Activated CD4-positive, alpha-beta memory T cell treated with anti-CD3 and anti-CD28 coated beads, Interleukin-2, amount 10 ng/mL, durations not matched to agents 7 days and 5 days (primary cell): ENCODE results near the gene MSH3. TPM values are rescaled to one million over a fixed set of nuclear protein-coding genes. Genes with fewer than 3 reads are reported as not detected.
A peak's percentile ranks its signal among the peaks of the same experiment; 100 is the strongest.
"Not testable (repeated sequence)": the region's sequence is repeated elsewhere in the genome, so short reads cannot be mapped to it uniquely, and the experiment has no call there.

ENCODE experiments used
- CTCF ChIA-PET: fragments of 350-600 bp; sonication (Branson Sonifier 250); formaldehyde crosslinking; loops from one replicate; lab custom pipeline; 2021; ENCODE audit warnings: antibody characterized with exemption, inconsistent platforms; lab: Charles Lee
- POLR2A ChIA-PET: fragments of 350-600 bp; sonication (Branson Sonifier 250); formaldehyde crosslinking; loops from one replicate; lab custom pipeline; 2021; ENCODE audit warnings: antibody characterized with exemption; lab: Charles Lee
- DNase-seq: peaks from one replicate; pipeline ENCODE4 v3.0.0-alpha.2; 2020
- H3K27ac Mint-ChIP-seq: one replicate; pipeline ENCODE4 v1.8.0; 2021; ENCODE audit warnings: mild to moderate bottlenecking, mixed read lengths
- H3K27me3 Mint-ChIP-seq: one replicate; pipeline ENCODE4 v1.8.0; 2021; ENCODE audit warnings: mixed read lengths
- H3K36me3 Mint-ChIP-seq: one replicate; pipeline ENCODE4 v1.8.0; 2021; ENCODE audit warnings: low read depth, mixed read lengths
- H3K4me1 Mint-ChIP-seq: one replicate; pipeline ENCODE4 v1.8.0; 2021; ENCODE audit warnings: mixed read lengths
- H3K4me3 Mint-ChIP-seq: one replicate; pipeline ENCODE4 v1.8.0; 2021; ENCODE audit warnings: mild to moderate bottlenecking, mixed read lengths
- H3K9me3 Mint-ChIP-seq: one replicate; pipeline ENCODE4 v1.8.0; 2021; ENCODE audit warnings: mixed read lengths
- total RNA-seq, 2 experiments: library from RNA; stranded (reverse); gene quantifications; one replicate each; pipeline ENCODE4 v1.2.3, GENCODE V29; 2021

Gene MSH3
- total RNA-seq, 2 experiments from 2014 or later = 20.1 to 21.2 TPM

DNA sequence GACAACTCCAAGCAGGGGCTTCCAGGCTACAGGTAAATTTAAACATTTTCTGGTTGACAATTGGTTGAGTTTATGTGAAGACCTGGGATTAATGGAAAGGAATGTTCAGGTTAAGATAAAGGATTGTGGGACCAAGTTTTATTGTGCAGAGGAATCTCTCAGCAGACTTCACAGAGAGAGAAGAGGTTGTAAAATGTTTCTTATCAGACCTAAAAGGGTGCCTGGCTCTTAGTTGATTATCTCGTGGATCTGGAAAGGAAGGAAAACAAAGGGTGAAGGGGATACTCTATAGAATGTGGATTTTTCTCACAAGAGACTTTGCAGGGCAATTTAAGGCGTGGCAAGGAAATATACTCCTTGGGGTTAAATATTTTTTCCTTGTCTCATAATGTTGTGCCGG, 209.3 kb downstream of the MSH3 start:
- Mint-ChIP-seq H3K36me3 (peaks cover 53% of the 10 kb centered on the region), H3K4me1 (peaks cover 40% of the 10 kb centered on the region), H3K27ac (no peak overlapping the region), H3K27me3 (no peaks in the 10 kb centered on the region), H3K4me3 (no peak overlapping the region), H3K9me3 (peaks cover 3% of the 10 kb centered on the region)
- ChIA-PET POLR2A (no interaction called here), CTCF (no interaction called here)
- no peak for DNase-seq

GRCh38 chr5:80864109-80864508, 209.7 kb downstream of the MSH3 start:
- Mint-ChIP-seq H3K4me3 (no peak overlapping the region), H3K36me3 (peaks cover 55% of the 10 kb centered on the region)
- CTCF ChIA-PET = no interaction called here

DNA sequence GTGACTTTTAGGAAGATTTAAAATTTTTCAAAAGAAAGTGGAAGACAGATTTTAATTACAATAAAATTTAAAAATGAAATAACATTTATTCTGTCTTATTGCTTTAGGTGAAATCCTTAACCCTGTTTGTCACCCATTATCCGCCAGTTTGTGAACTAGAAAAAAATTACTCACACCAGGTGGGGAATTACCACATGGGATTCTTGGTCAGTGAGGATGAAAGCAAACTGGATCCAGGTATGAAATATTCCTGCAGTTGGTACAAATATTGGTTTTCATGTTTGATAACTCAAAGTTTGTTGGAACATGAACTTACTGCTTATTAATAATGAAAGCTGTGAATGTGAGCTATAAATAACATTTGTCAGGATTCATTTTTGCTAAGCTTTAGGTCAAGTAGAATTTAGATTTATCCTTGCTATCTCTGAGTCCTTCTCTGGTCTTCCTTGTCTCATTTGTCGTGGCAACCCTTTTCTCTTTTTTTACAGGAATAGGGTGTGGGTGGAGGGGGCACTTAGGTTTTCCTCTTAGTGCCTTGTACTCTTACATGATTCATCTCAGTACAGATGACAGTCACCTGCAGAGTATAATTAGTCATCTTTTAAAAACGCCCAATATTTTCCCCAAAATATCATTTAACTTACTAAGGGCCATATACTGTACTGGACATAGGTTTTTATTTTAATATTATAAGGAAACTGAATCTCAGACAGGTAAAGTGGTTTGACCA, 210.4 kb downstream of the MSH3 start:
- Mint-ChIP-seq H3K4me3 (no peak overlapping the region), H3K27me3 (no peaks in the 10 kb centered on the region), H3K4me1 (peaks cover 40% of the 10 kb centered on the region), H3K27ac (no peak overlapping the region), H3K9me3 (peaks cover 3% of the 10 kb centered on the region), H3K36me3 (peaks cover 56% of the 10 kb centered on the region)
- ChIA-PET POLR2A (no interaction called here), CTCF (no interaction called here)
- no peak for DNase-seq

More at GRCh38 chr5:80864109-80864508, 209.7 kb downstream of the MSH3 start:
- DNase-seq = no peak
- Mint-ChIP-seq H3K9me3 (peaks cover 3% of the 10 kb centered on the region), H3K4me1 (peaks cover 40% of the 10 kb centered on the region), H3K27ac (no peak overlapping the region), H3K27me3 (no peaks in the 10 kb centered on the region)
- POLR2A ChIA-PET = no interaction called here

DNA sequence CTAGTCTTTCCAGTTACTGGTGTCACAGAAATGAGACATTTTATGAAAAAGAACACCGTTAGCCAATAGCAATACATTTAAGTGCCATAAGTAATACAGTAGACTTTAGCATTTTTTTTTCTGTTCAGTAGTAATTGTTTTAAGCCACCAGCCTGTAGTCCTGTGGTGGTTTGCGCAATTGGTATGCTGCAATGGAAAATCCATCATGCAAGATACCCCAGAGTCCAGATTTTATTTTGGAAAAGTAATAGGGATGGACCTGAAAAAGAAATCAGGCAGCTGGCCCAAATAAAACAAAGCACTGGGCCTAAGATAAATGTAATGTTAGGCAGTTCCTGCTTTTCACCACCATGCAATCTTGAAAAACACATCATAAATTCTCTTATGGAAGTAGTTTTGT, 211.1 kb downstream of the MSH3 start:
- no peaks in the 10 kb centered on the region for H3K27me3 Mint-ChIP-seq
- no peak overlapping the region for H3K4me3 Mint-ChIP-seq
- peaks cover 3% of the 10 kb centered on the region for H3K9me3 Mint-ChIP-seq
- DNase-seq = no peak
- H3K27ac Mint-ChIP-seq = no peak overlapping the region
- H3K36me3 Mint-ChIP-seq = peaks cover 57% of the 10 kb centered on the region
- H3K4me1 Mint-ChIP-seq = peaks cover 39% of the 10 kb centered on the region
- ChIA-PET POLR2A (no interaction called here), CTCF (interaction anchor here (0.6 to 0.8 kb wide), 2 partner anchors 10 to 82 kb away, joined by 3 read pairs; no protein-coding TSS in a partner anchor)

- Mint-ChIP-seq H3K36me3 (peaks cover 54% of the 10 kb centered on the region), H3K9me3 (peaks cover 3% of the 10 kb centered on the region), H3K27me3 (no peaks in the 10 kb centered on the region), H3K27ac (no peak overlapping the region), H3K4me1 (peaks cover 38% of the 10 kb centered on the region), H3K4me3 (no peak overlapping the region)
- no peak for DNase-seq
- ChIA-PET CTCF (interaction anchor here (0.5 kb wide), 1 partner anchor 334 kb away, joined by 3 read pairs; no protein-coding TSS in a partner anchor), POLR2A (no interaction called here)
Measured at GRCh38 chr5:80866371-80866770, 211.9 kb downstream of the MSH3 start.

GRCh38 chr5:80867233-80867632, 212.8 kb downstream of the MSH3 start:
- peaks cover 42% of the 10 kb centered on the region for H3K4me1 Mint-ChIP-seq
- no peak overlapping the region for H3K4me3 Mint-ChIP-seq
- H3K27ac Mint-ChIP-seq = no peak overlapping the region
- H3K9me3 Mint-ChIP-seq = peaks cover 3% of the 10 kb centered on the region
- CTCF ChIA-PET = no interaction called here
- no peak for DNase-seq
- H3K27me3 Mint-ChIP-seq = no peaks in the 10 kb centered on the region
- peaks cover 61% of the 10 kb centered on the region for H3K36me3 Mint-ChIP-seq
- POLR2A ChIA-PET = no interaction called here

DNA sequence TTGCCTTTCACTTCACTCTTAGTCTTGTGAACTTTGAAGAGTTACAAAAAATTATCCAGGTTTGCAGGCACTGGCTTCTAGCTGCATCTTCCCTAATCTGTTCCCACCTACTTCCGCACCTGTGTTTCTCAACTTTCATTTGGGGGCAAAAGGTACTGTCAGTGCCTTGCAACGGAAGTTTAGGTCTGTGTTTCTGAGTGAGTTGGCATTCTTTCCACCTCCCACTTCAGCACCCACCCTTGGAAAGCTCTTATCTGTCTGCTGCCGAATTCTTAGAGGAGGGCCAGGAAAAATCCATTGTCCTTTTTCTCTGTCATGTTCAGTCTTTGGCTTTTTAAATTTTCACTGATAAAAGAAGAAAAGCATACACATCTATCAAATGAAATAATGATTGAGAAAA, 216.0 kb downstream of the MSH3 start:
- CTCF ChIA-PET = no interaction called here
- POLR2A ChIA-PET = no interaction called here

GRCh38 chr5:80871541-80871961, 217.1 kb downstream of the MSH3 start:
- H3K9me3 Mint-ChIP-seq = peaks cover under 1% of the 10 kb centered on the region
- peak; percentile 18 for DNase-seq
- peaks cover 24% of the 10 kb centered on the region for H3K4me1 Mint-ChIP-seq
- peaks cover 70% of the 10 kb centered on the region for H3K36me3 Mint-ChIP-seq
- no peak overlapping the region for H3K4me3 Mint-ChIP-seq
- POLR2A ChIA-PET = no interaction called here
- no peaks in the 10 kb centered on the region for H3K27me3 Mint-ChIP-seq
- no peak overlapping the region for H3K27ac Mint-ChIP-seq
- CTCF ChIA-PET = no interaction called here

More for the DNA sequence above, 216.0 kb downstream of the MSH3 start:
- Mint-ChIP-seq H3K4me1 (peaks cover 34% of the 10 kb centered on the region), H3K36me3 (peaks cover 76% of the 10 kb centered on the region), H3K4me3 (no peak overlapping the region), H3K27ac (no peak overlapping the region), H3K9me3 (peaks cover 3% of the 10 kb centered on the region), H3K27me3 (no peaks in the 10 kb centered on the region)
- DNase-seq = no peak

- CTCF ChIA-PET = no interaction called here
- peaks cover 61% of the 10 kb centered on the region for H3K36me3 Mint-ChIP-seq
Measured at GRCh38 chr5:80874162-80874561, 219.7 kb downstream of the MSH3 start.

DNA sequence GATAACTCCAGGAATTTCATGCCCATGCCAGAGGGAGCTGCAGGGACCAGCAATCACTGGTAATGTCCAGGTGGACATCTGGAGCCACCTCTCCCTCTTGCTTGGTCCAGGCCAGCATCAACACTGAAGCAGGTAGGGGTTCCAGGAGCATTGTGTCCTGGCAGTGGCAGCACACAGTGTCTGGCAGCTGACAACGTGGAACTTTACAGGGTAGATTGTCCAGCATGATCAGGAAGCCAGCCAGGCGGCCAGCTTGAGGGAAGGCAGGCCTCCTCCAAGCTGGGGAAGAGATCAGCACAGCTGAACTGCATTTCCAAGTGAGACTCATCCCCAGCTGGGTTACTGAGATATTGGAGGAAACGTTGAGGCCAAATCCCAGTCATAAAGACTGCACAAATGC, 223.1 kb downstream of the MSH3 start:
- H3K4me1 Mint-ChIP-seq = no peaks in the 10 kb centered on the region
- POLR2A ChIA-PET = no interaction called here
- no peaks in the 10 kb centered on the region for H3K27me3 Mint-ChIP-seq
- no peak overlapping the region for H3K27ac Mint-ChIP-seq
- peaks cover 56% of the 10 kb centered on the region for H3K36me3 Mint-ChIP-seq
- no peak overlapping the region for H3K4me3 Mint-ChIP-seq
- no peak for DNase-seq
- CTCF ChIA-PET = no interaction called here
- peaks cover 2% of the 10 kb centered on the region for H3K9me3 Mint-ChIP-seq

More at GRCh38 chr5:80874162-80874561, 219.7 kb downstream of the MSH3 start:
- Mint-ChIP-seq H3K4me1 (peaks cover 9% of the 10 kb centered on the region), H3K9me3 (no peaks in the 10 kb centered on the region), H3K27me3 (no peaks in the 10 kb centered on the region), H3K27ac (no peak overlapping the region), H3K4me3 (no peak overlapping the region)
- no peak for DNase-seq
- POLR2A ChIA-PET = no interaction called here

- Mint-ChIP-seq H3K27ac (no peak overlapping the region), H3K36me3 (peaks cover 36% of the 10 kb centered on the region), H3K27me3 (no peaks in the 10 kb centered on the region), H3K4me3 (no peak overlapping the region), H3K4me1 (peaks cover 12% of the 10 kb centered on the region), H3K9me3 (peaks cover 2% of the 10 kb centered on the region)
- ChIA-PET POLR2A (interaction anchor here (1.0 kb wide), 1 partner anchor 9 kb away, joined by 3 read pairs; no protein-coding TSS in a partner anchor), CTCF (no interaction called here)
- no peak for DNase-seq
Measured at GRCh38 chr5:80881726-80882125, 227.3 kb downstream of the MSH3 start.

DNA sequence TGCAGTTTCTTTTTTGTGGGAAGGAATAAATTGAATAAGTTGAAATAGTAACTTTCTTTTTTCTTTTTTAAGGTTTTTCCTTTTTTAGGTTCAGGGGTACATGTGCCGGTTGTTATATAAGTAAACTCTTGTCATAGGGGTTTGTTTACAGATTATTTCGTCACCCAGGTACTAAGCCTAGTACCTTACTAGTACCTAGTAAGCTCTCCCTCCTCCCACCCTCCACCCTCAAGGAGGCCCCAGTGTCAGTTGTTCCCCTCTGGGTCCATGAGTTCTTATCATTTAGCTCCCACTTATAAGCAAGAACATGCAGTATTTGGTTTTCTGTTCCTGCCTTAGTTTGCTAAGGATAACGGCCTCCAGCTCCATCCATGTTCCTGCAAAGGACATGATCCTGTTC, 228.9 kb downstream of the MSH3 start:
- POLR2A ChIA-PET, DNase-seq, H3K27me3 Mint-ChIP-seq, H3K27ac Mint-ChIP-seq, H3K9me3 Mint-ChIP-seq, CTCF ChIA-PET, H3K4me3 Mint-ChIP-seq: not testable (repeated sequence)
- Mint-ChIP-seq H3K4me1 (peaks cover 12% of the 10 kb centered on the region), H3K36me3 (peaks cover 21% of the 10 kb centered on the region)

GRCh38 chr5:80884086-80884813, 229.8 kb downstream of the MSH3 start:
- Mint-ChIP-seq H3K4me3 (no peak overlapping the region), H3K27ac (no peak overlapping the region), H3K27me3 (no peaks in the 10 kb centered on the region), H3K9me3 (peaks cover 2% of the 10 kb centered on the region), H3K4me1 (peaks cover 12% of the 10 kb centered on the region), H3K36me3 (peaks cover 21% of the 10 kb centered on the region)
- DNase-seq = no peak
- ChIA-PET CTCF (no interaction called here), POLR2A (no interaction called here)
